Measurements from ENCODE around the gene CHST11.

CHST11 gene

GRCh38 chr12:104761611-104762010 is 304.9 kb downstream of the CHST11 start:
- no peak for DNase-seq (ENCODE audit: low read depth, low spot score)

- no peak for DNase-seq (ENCODE audit: low read depth, low spot score)
Observed at GRCh38 chr12:104763168-104763805, 306.5 kb downstream of the CHST11 start.

GRCh38 chr12:104764225-104765091 is 307.7 kb downstream of the CHST11 start:
- no peak for DNase-seq (ENCODE audit: low read depth, low spot score)

- no peak for DNase-seq (ENCODE audit: low read depth, low spot score)
Observed at GRCh38 chr12:104767261-104767660, 310.5 kb downstream of the CHST11 start.

GRCh38 chr12:104768033-104768432 is 311.3 kb downstream of the CHST11 start:
- DNase-seq (ENCODE audit: low read depth, low spot score): no peak

- DNase-seq (ENCODE audit: low read depth, low spot score): no peak
Observed at GRCh38 chr12:104769144-104769561, 312.4 kb downstream of the CHST11 start.

GRCh38 chr12:104772336-104772735 is 315.6 kb downstream of the CHST11 start:
- DNase-seq (ENCODE audit: low read depth, low spot score): no peak

- DNase-seq (ENCODE audit: low read depth, low spot score): no peak
Observed at GRCh38 chr12:104775731-104776231, 319.0 kb downstream of the CHST11 start.

- no peak for DNase-seq (ENCODE audit: low read depth, low spot score)
Observed at GRCh38 chr12:104779134-104779533, 322.4 kb downstream of the CHST11 start.

GRCh38 chr12:104782296-104782695 is 325.5 kb downstream of the CHST11 start:
- no peak for DNase-seq (ENCODE audit: low read depth, low spot score)

- DNase-seq (ENCODE audit: low read depth, low spot score): no peak
Observed at GRCh38 chr12:104784592-104784991, 327.8 kb downstream of the CHST11 start.

- DNase-seq (ENCODE audit: low read depth, low spot score): no peak
Observed at GRCh38 chr12:104785886-104786285, 329.1 kb downstream of the CHST11 start.

- DNase-seq (ENCODE audit: low read depth, low spot score): no peak
Observed at GRCh38 chr12:104786352-104786751, 329.6 kb downstream of the CHST11 start.

GRCh38 chr12:104788840-104789271 is 332.1 kb downstream of the CHST11 start:
- no peak for DNase-seq (ENCODE audit: low read depth, low spot score)

GRCh38 chr12:104790296-104791125 is 333.8 kb downstream of the CHST11 start:
- no peak for DNase-seq (ENCODE audit: low read depth, low spot score)

GRCh38 chr12:104792570-104792969 is 335.8 kb downstream of the CHST11 start:
- DNase-seq (ENCODE audit: low read depth, low spot score): no peak

GRCh38 chr12:104793285-104793684 is 336.5 kb downstream of the CHST11 start:
- no peak for DNase-seq (ENCODE audit: low read depth, low spot score)

GRCh38 chr12:104793968-104794367 is 337.2 kb downstream of the CHST11 start:
- DNase-seq (ENCODE audit: low read depth, low spot score): no peak

- no peak for DNase-seq (ENCODE audit: low read depth, low spot score)
Observed at GRCh38 chr12:104796475-104796862, 339.7 kb downstream of the CHST11 start.

GRCh38 chr12:104799458-104799857 is 342.7 kb downstream of the CHST11 start:
- DNase-seq (ENCODE audit: low read depth, low spot score): no peak

GRCh38 chr12:104801005-104801404 is 344.3 kb downstream of the CHST11 start:
- DNase-seq (ENCODE audit: low read depth, low spot score): no peak

- no peak for DNase-seq (ENCODE audit: low read depth, low spot score)
Observed at GRCh38 chr12:104801427-104801826, 344.7 kb downstream of the CHST11 start.

Measured in activated naive CD8-positive, alpha-beta T cell treated with anti-CD3 and anti-CD28 coated beads, Interleukin-2, amount 50 U/mL, for 16 hours (primary cell).